Bronchial epithelial cell (primary cell): ENCODE results near the gene KCND3. TPM values are rescaled to one million over a fixed set of nuclear protein-coding genes. Genes with fewer than 3 reads are reported as not detected.

Experiments used
- DNase-seq: peaks from one replicate; pipeline ENCODE4 v3.0.0-alpha.2; 2010; ENCODE audit warnings: low read depth
- FAIRE-seq: peaks from 2 replicates; lab custom pipeline; 2011; peaks lifted over from hg19 to GRCh38; lab: Jason Lieb, UNC
- H3K27me3 ChIP-seq: 2 replicates; pipeline ENCODE4 v1.5.1; 2011; ENCODE audit warnings: low read length; ENCODE audit not compliant: control insufficient read depth, insufficient read depth
- H3K36me3 ChIP-seq: 2 replicates; pipeline ENCODE4 v1.5.1; 2011; ENCODE audit warnings: low read length; ENCODE audit not compliant: control insufficient read depth, insufficient read depth
- H3K4me3 ChIP-seq: 2 replicates; pipeline ENCODE4 v1.5.1; 2011; ENCODE audit warnings: mild to moderate bottlenecking, low read depth, low read length, control low read depth
- total RNA-seq: library from RNA; depleted of rRNA; stranded (reverse); fragments of >200 nt; gene quantifications from 2 replicates; pipeline ENCODE4 v1.2.1, GENCODE V29; 2014
- TF ChIP-seq, protein P1 (sequence below): IDR thresholded peaks from 2 replicates; pipeline ENCODE4 v1.5.1; 2011; ENCODE audit warnings: mild to moderate bottlenecking, moderate library complexity, low read length, control low read depth, inconsistent platforms; ENCODE audit not compliant: insufficient read depth, severe bottlenecking

KCND3 gene
- total RNA-seq, 1 donor from 2014 or later, result under 0.01 TPM

GRCh38 chr1:112007169-112007568 is 17.7 kb upstream of the KCND3 start:
- Histone ChIP-seq H3K36me3 (no peaks in the 10 kb centered on the region), H3K27me3 (no peaks in the 10 kb centered on the region), H3K4me3 (no peak overlapping the region)
- DNase-seq (no peak), FAIRE-seq (no peak)
- TF ChIP-seq, protein P1, sequence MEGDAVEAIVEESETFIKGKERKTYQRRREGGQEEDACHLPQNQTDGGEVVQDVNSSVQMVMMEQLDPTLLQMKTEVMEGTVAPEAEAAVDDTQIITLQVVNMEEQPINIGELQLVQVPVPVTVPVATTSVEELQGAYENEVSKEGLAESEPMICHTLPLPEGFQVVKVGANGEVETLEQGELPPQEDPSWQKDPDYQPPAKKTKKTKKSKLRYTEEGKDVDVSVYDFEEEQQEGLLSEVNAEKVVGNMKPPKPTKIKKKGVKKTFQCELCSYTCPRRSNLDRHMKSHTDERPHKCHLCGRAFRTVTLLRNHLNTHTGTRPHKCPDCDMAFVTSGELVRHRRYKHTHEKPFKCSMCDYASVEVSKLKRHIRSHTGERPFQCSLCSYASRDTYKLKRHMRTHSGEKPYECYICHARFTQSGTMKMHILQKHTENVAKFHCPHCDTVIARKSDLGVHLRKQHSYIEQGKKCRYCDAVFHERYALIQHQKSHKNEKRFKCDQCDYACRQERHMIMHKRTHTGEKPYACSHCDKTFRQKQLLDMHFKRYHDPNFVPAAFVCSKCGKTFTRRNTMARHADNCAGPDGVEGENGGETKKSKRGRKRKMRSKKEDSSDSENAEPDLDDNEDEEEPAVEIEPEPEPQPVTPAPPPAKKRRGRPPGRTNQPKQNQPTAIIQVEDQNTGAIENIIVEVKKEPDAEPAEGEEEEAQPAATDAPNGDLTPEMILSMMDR, result no peak

DNA sequence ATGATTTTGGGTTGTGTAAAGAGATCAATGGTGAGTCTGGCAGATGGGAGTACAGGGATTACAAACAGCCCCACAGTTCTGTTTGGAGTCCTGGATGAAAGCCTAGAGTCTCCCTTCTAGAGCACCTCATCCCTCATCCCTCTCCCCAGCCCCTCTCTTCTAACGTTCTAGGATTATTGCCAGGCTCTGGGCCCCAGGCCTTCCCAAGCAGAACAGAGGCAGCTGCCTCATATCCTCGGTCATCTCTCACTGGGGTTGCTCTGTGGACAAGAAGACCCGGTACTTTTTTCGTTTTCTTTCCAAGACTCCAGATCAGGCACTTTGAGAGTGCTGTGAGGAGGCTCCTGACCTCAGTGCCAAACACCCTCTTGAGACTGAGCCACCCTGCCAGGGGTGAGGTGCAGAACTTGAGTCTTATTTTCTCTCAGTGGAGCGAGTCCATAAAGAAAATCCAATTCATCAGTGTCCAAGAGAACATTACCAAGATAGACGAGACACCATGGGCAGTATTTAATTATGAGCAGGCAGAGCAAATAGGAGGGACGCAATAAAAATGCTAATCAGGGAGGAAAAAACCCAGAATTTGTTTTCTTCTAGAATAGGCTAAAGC is 17.1 kb upstream of the KCND3 start:
- Histone ChIP-seq H3K27me3 (no peaks in the 10 kb centered on the region), H3K36me3 (no peaks in the 10 kb centered on the region), H3K4me3 (no peak overlapping the region)
- DNase-seq (no peak), FAIRE-seq (no peak)
- TF ChIP-seq, protein P1, result no peak

DNA sequence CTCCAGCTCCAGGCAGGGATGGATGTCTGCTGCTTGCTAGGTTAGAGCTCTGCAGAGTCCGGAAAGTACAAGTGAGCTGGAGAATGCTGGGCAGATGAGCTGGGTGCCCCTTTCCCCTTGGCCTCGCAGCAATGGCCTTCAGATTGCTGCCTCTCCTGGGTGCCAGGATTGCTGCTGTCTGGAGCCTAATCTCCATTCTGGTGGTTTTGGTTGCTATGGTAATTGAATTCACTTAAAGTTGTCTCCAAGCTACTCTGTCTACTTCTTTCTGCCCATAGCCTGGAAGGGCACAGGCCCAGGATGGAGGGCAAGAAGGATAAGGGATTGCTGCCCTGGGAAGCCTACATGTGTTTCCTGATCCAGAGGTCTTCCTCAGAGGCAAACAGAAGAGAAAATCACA is 14.6 kb upstream of the KCND3 start:
- Histone ChIP-seq H3K4me3 (no peak overlapping the region), H3K36me3 (no peaks in the 10 kb centered on the region), H3K27me3 (peaks cover 2% of the 10 kb centered on the region)
- TF ChIP-seq, protein P1, result no peak
- FAIRE-seq, result no peak
- DNase-seq, result no peak

DNA sequence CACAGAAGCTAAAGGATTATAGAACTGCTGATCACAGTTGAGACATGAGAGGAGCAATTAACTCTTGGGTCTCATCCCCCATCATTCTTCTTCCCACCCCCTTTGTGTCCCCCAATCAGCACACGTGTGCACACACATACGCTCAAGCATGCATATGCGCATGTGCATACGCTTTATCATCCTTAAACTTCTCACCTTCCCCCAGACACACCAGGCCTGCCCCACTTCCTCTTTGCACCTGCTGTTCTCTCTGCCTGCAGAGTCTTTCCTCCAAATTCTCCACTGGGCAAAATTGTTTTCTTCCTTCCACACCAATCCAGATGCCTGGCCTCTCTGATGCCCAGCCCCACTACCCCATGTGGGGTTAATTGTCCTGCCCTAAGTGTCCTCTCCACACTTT is 13.0 kb upstream of the KCND3 start:
- TF ChIP-seq, protein P1, result no peak
- DNase-seq (no peak), FAIRE-seq (no peak)
- H3K4me3 ChIP-seq, result no peak overlapping the region
- H3K36me3 ChIP-seq, result no peaks in the 10 kb centered on the region
- peaks cover 2% of the 10 kb centered on the region for H3K27me3 ChIP-seq

DNA sequence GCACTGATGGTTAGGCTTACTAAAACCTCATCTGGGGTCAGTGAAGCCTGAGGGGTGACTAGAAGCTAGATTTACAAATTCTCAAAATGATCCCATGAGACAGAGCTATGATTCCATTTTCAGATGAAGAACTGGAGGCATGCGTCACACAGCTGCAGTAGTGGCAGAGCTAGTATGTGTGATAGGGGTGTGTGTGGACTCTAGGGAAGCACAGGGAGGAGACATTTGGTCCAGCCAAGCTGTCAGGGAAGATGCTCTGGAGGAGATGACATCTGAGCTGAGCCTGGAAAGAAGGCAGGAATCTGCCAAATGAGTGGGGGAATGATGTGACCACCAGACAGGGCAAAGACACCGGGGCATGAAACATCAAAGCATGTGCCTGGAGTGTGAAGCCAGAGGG is 12.0 kb upstream of the KCND3 start:
- Histone ChIP-seq H3K4me3 (no peak overlapping the region), H3K36me3 (no peaks in the 10 kb centered on the region), H3K27me3 (peaks cover 2% of the 10 kb centered on the region)
- TF ChIP-seq, protein P1, result no peak
- FAIRE-seq (no peak), DNase-seq (no peak)

DNA sequence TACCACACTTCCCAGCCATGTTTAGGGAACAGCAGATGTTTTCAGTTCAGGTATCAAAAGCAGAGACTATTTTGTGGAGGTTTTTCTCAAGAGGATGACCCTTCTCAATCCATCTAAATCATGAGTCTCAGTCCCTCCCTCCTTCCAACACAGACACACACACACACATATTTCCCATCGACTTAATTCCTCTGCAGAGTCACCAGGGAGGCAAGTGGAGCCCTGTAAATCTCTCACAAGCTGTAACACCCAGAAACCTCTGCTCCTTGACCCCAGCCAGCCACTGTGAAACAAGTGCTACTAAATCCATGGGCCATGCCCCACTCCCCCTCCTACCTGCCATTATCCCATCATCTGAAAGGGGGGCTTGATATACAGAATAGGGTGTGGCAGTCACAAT is 10.6 kb upstream of the KCND3 start:
- Histone ChIP-seq H3K36me3 (no peaks in the 10 kb centered on the region), H3K27me3 (peaks cover 5% of the 10 kb centered on the region), H3K4me3 (no peak overlapping the region)
- DNase-seq (no peak), FAIRE-seq (no peak)
- TF ChIP-seq, protein P1, result no peak
